ENCODE measurements around the gene LIX1. TPM values are rescaled to one million over a fixed set of nuclear protein-coding genes. Genes with fewer than 3 reads are reported as not detected.

Gene LIX1
- polyA plus RNA-seq, 2 of the 4 experiments (the other 2 are of a cell fraction): not detected

- no peak overlapping the region for H3K27ac ChIP-seq
- no peak for TF ChIP-seq GATA3 (IDR thresholded peaks at IDR 0.05; ENCODE audit: borderline replicate concordance)
- TF ChIP-seq REST (IDR thresholded peaks at IDR 0.05): no peak
- TF ChIP-seq ESRRA (IDR thresholded peaks at IDR 0.05; ENCODE audit: borderline replicate concordance, low read length): no peak
- TF ChIP-seq FOXS1 (CRISPR knock-in tag; IDR thresholded peaks at IDR 0.05): no peak
- TF ChIP-seq ZFP36 (IDR thresholded peaks at IDR 0.05; ENCODE audit: borderline replicate concordance, partially characterized antibody): no peak
- no peak for TF ChIP-seq E2F6 (IDR thresholded peaks at IDR 0.05; ENCODE audit: borderline replicate concordance, low read depth)
- no peak for TF ChIP-seq CHD4 (IDR thresholded peaks at IDR 0.05; ENCODE audit: borderline replicate concordance)
- TF ChIP-seq KDM5A (IDR thresholded peaks at IDR 0.05): no peak
- TF ChIP-seq, protein P1, sequence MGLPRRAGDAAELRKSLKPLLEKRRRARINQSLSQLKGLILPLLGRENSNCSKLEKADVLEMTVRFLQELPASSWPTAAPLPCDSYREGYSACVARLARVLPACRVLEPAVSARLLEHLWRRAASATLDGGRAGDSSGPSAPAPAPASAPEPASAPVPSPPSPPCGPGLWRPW (IDR thresholded peaks at IDR 0.05): no peak
- no peak for TF ChIP-seq ZNF302 (CRISPR knock-in tag; IDR thresholded peaks at IDR 0.05)
- no peak for TF ChIP-seq NR3C1 (IDR thresholded peaks at IDR 0.05)
- TF ChIP-seq CEBPB (IDR thresholded peaks at IDR 0.05): no peak
- no peak for TF ChIP-seq FOSB (CRISPR knock-in tag; IDR thresholded peaks at IDR 0.05)
- no peak for TF ChIP-seq RARB (CRISPR knock-in tag; IDR thresholded peaks at IDR 0.05)
- TF ChIP-seq RFX5 (IDR thresholded peaks at IDR 0.05): no peak
- TF ChIP-seq CTCF (IDR thresholded peaks at IDR 0.05): no peak
- TF ChIP-seq CBX8 (IDR thresholded peaks at IDR 0.05): no peak
- no peak for TF ChIP-seq EP300 (IDR thresholded peaks at IDR 0.05)
- no peak for TF ChIP-seq HOXA7 (CRISPR knock-in tag; IDR thresholded peaks at IDR 0.05)
- no peak for TF ChIP-seq MAFK (IDR thresholded peaks at IDR 0.05; ENCODE audit: partially characterized antibody)
- CTCF ChIA-PET: interaction anchor here (0.6 to 0.7 kb wide), 2 partner anchors 27 to 206 kb away, joined by 3 read pairs; no protein-coding TSS in a partner anchor
- H3K9me3 ChIP-seq: no peaks in the 10 kb centered on the region
- ATAC-seq: no peak
- DNase-seq (ENCODE audit: low read depth in 1 of 2, low spot score in 1 of 2): no peak
- POLR2A ChIA-PET: no interaction called here
- no peaks in the 10 kb centered on the region for H3K4me1 ChIP-seq
- WGBS (ENCODE audit: missing lambda C conversion rate): 58% methylated on average over 4 of the region's 4 CpGs
- H3K4me3 ChIP-seq: no peak overlapping the region
- no peak for FAIRE-seq
- no peak overlapping the region for H3K4me2 ChIP-seq
These were observed 67.4 kb downstream of the LIX1 start for GRCh38 chr5:97074859-97075489.

DNA sequence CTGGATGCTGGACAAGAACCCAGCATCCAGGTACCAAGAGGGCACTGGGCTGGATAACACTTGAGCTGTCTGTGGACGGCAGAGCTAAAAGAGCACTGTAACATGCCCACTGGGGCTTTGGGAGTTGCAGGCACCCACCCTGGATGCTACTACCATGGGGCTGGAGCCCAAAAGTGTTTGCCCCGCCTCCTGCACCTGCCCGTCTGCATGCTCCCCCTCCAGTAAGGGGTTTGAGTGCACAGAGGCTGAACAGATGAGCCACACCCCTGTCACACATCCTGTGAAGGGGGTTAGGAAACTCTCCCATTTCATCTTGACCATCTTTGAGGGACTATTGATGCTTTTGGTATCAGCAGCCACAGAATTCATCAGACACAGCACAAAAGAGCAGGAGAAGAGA is 69.0 kb downstream of the LIX1 start:
- H3K4me3 ChIP-seq: no peak overlapping the region
- WGBS (ENCODE audit: missing lambda C conversion rate): 86% methylated on average over 2 of the region's 3 CpGs
- ChIA-PET CTCF (no interaction called here), POLR2A (no interaction called here)
- H3K4me1 ChIP-seq: no peaks in the 10 kb centered on the region
- FAIRE-seq: no peak
- H3K9me3 ChIP-seq: no peaks in the 10 kb centered on the region
- DNase-seq (ENCODE audit: low read depth in 1 of 2, low spot score in 1 of 2): no peak
- no peak overlapping the region for H3K27ac ChIP-seq
- TF ChIP-seq E2F6 (IDR thresholded peaks at IDR 0.05; ENCODE audit: borderline replicate concordance, low read depth) (no peak), CTCF (IDR thresholded peaks at IDR 0.05) (no peak), ZFP36 (IDR thresholded peaks at IDR 0.05; ENCODE audit: borderline replicate concordance, partially characterized antibody) (no peak), FOSB (CRISPR knock-in tag; IDR thresholded peaks at IDR 0.05) (no peak), MAZ (IDR thresholded peaks at IDR 0.05; ENCODE audit: borderline replicate concordance, low read depth, low read length) (no peak), TP53 (CRISPR knock-in tag; IDR thresholded peaks at IDR 0.05) (no peak), RARB (CRISPR knock-in tag; IDR thresholded peaks at IDR 0.05) (no peak), NPAS2 (CRISPR knock-in tag; IDR thresholded peaks at IDR 0.05; ENCODE audit: borderline replicate concordance) (no peak)
- H3K4me2 ChIP-seq: no peak overlapping the region
- ATAC-seq: no peak
